Stimulated activated CD4-positive, alpha-beta T cell treated with anti-CD3 and anti-CD28 coated beads, Interleukin-2, amount 100 ng/mL, for 48 hours (primary cell): ENCODE measurements around the gene CSNK2A1.

ENCODE experiments used
- DNase-seq, 2 donors: peaks; one replicate each; pipeline ENCODE4 v3.0.0-alpha.2; 2020

The CSNK2A1 gene

DNA sequence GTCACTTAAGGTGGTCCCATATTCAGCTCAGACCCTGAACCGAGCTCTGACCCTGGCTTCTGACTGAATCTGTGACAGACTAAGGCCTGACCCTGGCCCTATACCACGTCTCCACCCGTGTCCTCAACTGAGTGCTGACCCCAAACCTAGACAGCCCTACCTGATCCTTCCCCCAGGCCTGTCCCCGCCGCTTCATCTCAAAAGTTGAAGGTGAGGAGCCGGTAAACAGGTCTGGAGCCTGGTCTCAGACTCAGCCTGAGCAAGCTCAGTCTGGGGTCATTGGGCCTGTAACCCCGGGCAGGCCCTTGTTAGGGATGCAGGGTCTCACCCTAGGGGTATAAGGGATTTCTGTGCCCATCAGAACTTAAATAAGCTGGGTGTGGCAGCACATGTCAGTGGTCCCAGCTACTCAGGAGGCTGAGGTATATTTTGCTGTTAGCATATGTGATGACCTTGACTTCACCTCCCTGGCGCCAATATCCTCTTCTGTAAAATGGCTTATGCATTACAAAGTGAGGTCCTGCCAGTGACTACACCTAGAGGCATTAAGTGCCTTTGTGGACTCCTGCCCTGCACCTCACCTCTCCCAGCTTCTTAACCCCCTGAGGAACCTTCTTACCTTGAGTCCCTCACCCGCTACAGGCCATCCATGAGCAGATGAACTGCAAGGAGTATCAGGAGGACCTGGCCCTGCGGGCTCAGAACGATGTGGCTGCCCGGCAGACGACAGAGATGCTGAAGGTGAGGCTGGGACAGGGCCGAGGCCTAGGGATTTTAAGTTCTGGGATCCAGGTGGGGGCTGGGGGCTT is 115.5 kb downstream of the CSNK2A1 start:
- no peak for DNase-seq

DNA sequence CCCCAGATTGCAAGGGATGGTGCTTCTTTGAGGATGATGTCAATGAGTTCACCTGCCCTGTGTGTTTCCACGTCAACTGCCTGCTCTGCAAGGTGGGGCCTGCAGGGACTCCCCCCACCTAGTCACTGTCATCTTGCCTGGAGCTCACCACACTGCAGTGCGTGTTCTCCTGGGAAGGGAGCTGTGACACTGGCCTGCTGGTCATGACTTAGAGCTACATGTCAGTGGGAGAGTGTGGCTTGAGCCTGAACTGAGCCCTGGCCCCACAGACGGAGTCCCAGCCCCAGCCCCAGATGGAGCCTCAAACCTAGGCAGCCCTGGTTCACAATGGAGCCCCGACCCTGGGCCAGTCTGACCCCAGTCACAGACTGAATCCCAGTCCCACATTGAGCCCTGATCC is 116.2 kb downstream of the CSNK2A1 start:
- DNase-seq: no peak

GRCh38 chr20:426566-426965 is 117.0 kb downstream of the CSNK2A1 start:
- DNase-seq: no peak
